ENCODE results near the gene SMAD2. TPM values are rescaled to one million over a fixed set of nuclear protein-coding genes. Genes with fewer than 3 reads are reported as not detected.

Gene SMAD2
- total RNA-seq, 4 donors from 2014 or later: 64.2 to 90.7 (median 77.0) TPM

DNA sequence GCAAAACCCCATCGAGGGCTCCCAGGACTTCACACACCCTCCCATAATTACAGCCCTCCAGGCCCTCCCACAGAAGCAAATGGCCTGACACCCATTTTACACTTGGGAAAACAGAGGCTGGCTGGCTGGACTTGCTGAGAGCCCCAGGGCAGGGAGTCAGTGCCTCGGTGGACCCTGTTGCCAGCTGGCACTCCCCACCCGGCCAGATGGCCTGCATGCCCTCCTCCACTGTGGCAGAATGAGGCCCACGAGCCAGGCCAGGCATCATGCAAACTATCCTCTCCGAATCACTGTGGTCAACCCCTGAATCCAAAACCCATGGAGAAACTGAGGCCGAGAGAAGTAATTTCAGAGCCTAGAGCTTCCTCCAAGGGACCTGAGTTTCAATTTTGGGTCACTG, 129.7 kb downstream of the SMAD2 start:
- TF ChIP-seq, protein P1, sequence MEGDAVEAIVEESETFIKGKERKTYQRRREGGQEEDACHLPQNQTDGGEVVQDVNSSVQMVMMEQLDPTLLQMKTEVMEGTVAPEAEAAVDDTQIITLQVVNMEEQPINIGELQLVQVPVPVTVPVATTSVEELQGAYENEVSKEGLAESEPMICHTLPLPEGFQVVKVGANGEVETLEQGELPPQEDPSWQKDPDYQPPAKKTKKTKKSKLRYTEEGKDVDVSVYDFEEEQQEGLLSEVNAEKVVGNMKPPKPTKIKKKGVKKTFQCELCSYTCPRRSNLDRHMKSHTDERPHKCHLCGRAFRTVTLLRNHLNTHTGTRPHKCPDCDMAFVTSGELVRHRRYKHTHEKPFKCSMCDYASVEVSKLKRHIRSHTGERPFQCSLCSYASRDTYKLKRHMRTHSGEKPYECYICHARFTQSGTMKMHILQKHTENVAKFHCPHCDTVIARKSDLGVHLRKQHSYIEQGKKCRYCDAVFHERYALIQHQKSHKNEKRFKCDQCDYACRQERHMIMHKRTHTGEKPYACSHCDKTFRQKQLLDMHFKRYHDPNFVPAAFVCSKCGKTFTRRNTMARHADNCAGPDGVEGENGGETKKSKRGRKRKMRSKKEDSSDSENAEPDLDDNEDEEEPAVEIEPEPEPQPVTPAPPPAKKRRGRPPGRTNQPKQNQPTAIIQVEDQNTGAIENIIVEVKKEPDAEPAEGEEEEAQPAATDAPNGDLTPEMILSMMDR (IDR thresholded peaks at IDR 0.05; ENCODE audit: low read depth): no peak

DNA sequence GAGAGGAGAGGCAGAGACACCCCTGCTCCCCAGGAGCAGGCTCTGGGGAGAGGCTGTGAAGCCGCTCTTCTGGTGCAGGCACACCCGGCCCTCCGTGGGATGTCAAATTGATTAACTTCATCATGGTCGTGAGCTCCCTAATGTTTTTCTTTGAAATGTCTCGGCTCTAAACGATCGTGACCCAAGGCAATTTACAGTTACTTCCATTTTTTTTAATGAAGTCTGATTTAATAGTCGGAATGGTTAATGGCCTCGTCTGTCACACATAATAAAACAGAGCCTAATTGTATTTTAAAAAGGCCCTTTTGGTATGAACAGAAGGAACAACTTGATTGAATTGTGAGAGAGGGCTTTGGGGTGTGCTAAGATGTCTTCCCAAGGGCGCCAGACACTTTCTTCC, 130.2 kb downstream of the SMAD2 start:
- TF ChIP-seq, protein P1 (IDR thresholded peaks at IDR 0.05; ENCODE audit: low read depth): no peak

GRCh38 chr18:47799376-47799775, 131.1 kb downstream of the SMAD2 start:
- TF ChIP-seq, protein P1 (IDR thresholded peaks at IDR 0.05; ENCODE audit: low read depth): no peak

GRCh38 chr18:47798366-47798765, 132.1 kb downstream of the SMAD2 start:
- TF ChIP-seq, protein P1 (IDR thresholded peaks at IDR 0.05; ENCODE audit: low read depth): no peak

GRCh38 chr18:47797126-47797525, 133.3 kb downstream of the SMAD2 start:
- TF ChIP-seq, protein P1 (IDR thresholded peaks at IDR 0.05; ENCODE audit: low read depth): no peak

DNA sequence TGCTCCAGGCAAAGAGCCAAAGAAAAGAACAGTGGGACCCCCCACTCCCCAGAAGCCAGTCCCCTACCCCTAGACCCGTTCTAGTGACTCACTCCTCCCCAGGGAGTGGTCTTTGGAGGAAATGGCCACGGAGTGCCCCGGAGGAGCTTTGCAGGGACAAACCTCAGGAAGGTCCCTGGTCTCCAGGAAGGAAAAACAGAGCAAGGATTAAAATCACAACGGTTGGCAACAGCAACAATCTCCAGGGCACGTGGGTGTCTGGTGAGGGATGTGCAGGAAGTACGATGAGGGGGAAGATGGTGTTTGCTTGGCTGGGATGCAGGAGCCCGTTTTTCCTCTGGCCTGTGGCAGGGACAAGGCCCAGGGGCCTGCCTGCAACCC, 135.0 kb downstream of the SMAD2 start:
- TF ChIP-seq, protein P1 (IDR thresholded peaks at IDR 0.05; ENCODE audit: low read depth): no peak

DNA sequence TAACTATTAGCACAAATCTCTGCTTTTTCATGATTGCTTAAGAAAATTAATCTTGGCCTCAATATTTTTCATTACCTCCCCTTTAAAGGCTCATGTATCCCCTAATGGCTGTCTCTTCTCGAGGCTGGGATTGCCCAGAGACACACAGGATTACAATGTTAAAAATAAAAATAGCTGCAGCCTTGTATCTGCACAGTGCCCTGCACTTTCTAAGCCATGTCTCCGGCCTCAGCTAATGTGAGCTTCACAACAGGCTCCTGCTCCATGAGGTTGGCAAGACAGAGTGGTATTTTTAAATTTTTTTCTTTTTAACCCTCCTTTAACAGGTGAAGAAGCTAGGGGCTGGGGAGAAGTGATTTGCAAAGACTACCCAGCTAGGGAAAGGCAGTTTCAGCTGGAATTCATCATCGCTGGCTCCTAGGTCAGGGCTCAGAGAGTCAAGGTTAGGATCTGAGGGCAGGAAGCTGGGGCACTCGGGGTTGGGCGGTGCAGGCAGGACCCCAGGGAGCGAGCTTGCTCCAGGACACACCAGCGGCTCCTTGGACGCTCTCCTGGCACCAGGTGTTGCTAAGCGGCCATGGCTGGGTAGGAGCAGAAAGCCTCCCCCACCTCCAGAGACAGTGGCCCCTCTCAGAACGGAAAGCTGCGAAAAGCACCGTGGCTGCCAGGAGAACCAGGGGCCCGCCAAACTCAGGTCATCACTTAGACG, 135.6 kb downstream of the SMAD2 start:
- TF ChIP-seq, protein P1 (IDR thresholded peaks at IDR 0.05; ENCODE audit: low read depth): no peak
